ENCODE data around the gene PSMF1. TPM values are rescaled to one million over a fixed set of nuclear protein-coding genes. Genes with fewer than 3 reads are reported as not detected.
A peak's percentile ranks its signal among the peaks of the same experiment; 100 is the strongest.

PSMF1 gene
- total and polyA plus RNA-seq, 9 of the 15 experiments (the other 6 are each of a cell fraction or from before 2014, with no cell fraction given): 8.5 to 192 (median 33.2) TPM

- TF ChIP-seq BHLHE40 (IDR thresholded peaks at IDR 0.05; ENCODE audit: low read length) (no peak), MLLT1 (IDR thresholded peaks at IDR 0.05) (peak; percentile 58 to 86; a peak in 3 of 4 replicates), THRAP3 (IDR thresholded peaks at IDR 0.05; ENCODE audit: borderline replicate concordance) (peak; percentile 95), PCBP1 (IDR thresholded peaks at IDR 0.05; ENCODE audit: low read depth, low read length, poor library complexity, severe bottlenecking) (no peak), ZNF655 (CRISPR knock-in tag; IDR thresholded peaks at IDR 0.05) (no peak), NFIC (IDR thresholded peaks at IDR 0.05) (no peak), EZH2 (IDR thresholded peaks at IDR 0.05; ENCODE audit: borderline replicate concordance, low read depth, low read length) (no peak), TBL1XR1 (IDR thresholded peaks at IDR 0.05; ENCODE audit: low read length in 2 of 2) (no peak), MYBL2 (IDR thresholded peaks at IDR 0.05; ENCODE audit: low read depth) (peak; percentile 24; the same call in 1 of the 2 replicates), MYBL2 (CRISPR knock-in tag; IDR thresholded peaks at IDR 0.05; ENCODE audit: borderline replicate concordance) (no peak), MAFG (tag; conservative IDR thresholded peaks at IDR 0.05) (no peak), ZC3H8 (IDR thresholded peaks at IDR 0.05) (no peak), DMBX1 (CRISPR knock-in tag; IDR thresholded peaks at IDR 0.05; ENCODE audit: borderline replicate concordance) (no peak), ZNF778 (CRISPR knock-in tag; IDR thresholded peaks at IDR 0.05) (no peak), ZNF324 (CRISPR knock-in tag; IDR thresholded peaks at IDR 0.05) (no peak), CLOCK (CRISPR knock-in tag; IDR thresholded peaks at IDR 0.05; ENCODE audit: borderline replicate concordance) (no peak), CHD4 (IDR thresholded peaks at IDR 0.05; ENCODE audit: insufficient read depth, insufficient replicate concordance, low read depth, low read length, poor library complexity, severe bottlenecking) (no peak), LEF1 (IDR thresholded peaks at IDR 0.05) (0 out of 2 replicates have a peak, but pooled peaks have one; percentile 8), PRMT5 (CRISPR knock-in tag; IDR thresholded peaks at IDR 0.05) (no peak), TRIM24 (IDR thresholded peaks at IDR 0.05) (0 out of 4 replicates have a peak, but pooled peaks of 1 of the 2 experiments have one; percentile 34), ATF1 (CRISPR knock-in tag; IDR thresholded peaks at IDR 0.05) (no peak), ATF1 (tag; IDR thresholded peaks at IDR 0.05) (no peak), USF2 (CRISPR knock-in tag; IDR thresholded peaks at IDR 0.05) (no peak), NCOA4 (IDR thresholded peaks at IDR 0.05; ENCODE audit: partially characterized antibody) (peak; percentile 77)
Measured at GRCh38 chr20:1188347-1188746, 69.9 kb downstream of the PSMF1 start (continued).
